HepG2 (cell line): Measurements from ENCODE around the gene OPA3. TPM values are rescaled to one million over a fixed set of nuclear protein-coding genes. Genes with fewer than 3 reads are reported as not detected.

Source experiments
- CREM ChIP-seq, 2 experiments: sonication (generic) in 1 of 2; formaldehyde crosslinking in 1 of 2; IDR thresholded peaks; 2 replicates each; pipeline versions ENCODE4 v1.4.0 to v1.6.1; 2016 to 2020; ENCODE audit warnings: antibody characterized with exemption in 1 of 2, mild to moderate bottlenecking in 1 of 2, missing genetic modification reagents in 1 of 2
- KMT2B ChIP-seq: IDR thresholded peaks from 2 replicates; pipeline ENCODE4 v1.6.1; 2016; ENCODE audit warnings: missing genetic modification reagents, missing compliant biosample characterization
- MTA1 ChIP-seq: sonication (generic); formaldehyde crosslinking; IDR thresholded peaks from 2 replicates; pipeline ENCODE4 v1.4.0; 2020; ENCODE audit warnings: missing genetic modification reagents, mild to moderate bottlenecking, borderline replicate concordance
- MZF1 ChIP-seq: sonication (generic); formaldehyde crosslinking; IDR thresholded peaks from 2 replicates; pipeline ENCODE4 v1.8.1; 2023; ENCODE audit warnings: mild to moderate bottlenecking, missing genetic modification reagents, borderline replicate concordance
- NR2F6 ChIP-seq, 2 experiments: IDR thresholded peaks; 2 replicates each; pipeline ENCODE4 v1.6.1; 2016; ENCODE audit warnings: antibody characterized with exemption in 1 of 2, mild to moderate bottlenecking in 1 of 2
- PBX2 ChIP-seq: IDR thresholded peaks from 2 replicates; pipeline ENCODE4 v1.6.1; 2016; ENCODE audit warnings: control low read depth
- RARG ChIP-seq: sonication (generic); formaldehyde crosslinking; IDR thresholded peaks from 2 replicates; pipeline ENCODE4 v1.4.0; 2020; ENCODE audit warnings: low read depth, mild to moderate bottlenecking, missing genetic modification reagents
- SP5 ChIP-seq: IDR thresholded peaks from 2 replicates; pipeline ENCODE4 v1.6.1; 2016; ENCODE audit warnings: low read depth, borderline replicate concordance
- SSRP1 ChIP-seq: IDR thresholded peaks from 2 replicates; pipeline ENCODE4 v1.6.1; 2016; ENCODE audit warnings: control low read depth
- TEAD3 ChIP-seq: optimal IDR thresholded peaks from 2 replicates; pipeline ENCODE3; 2016; ENCODE audit warnings: borderline replicate concordance
- THAP9 ChIP-seq: sonication (generic); formaldehyde crosslinking; IDR thresholded peaks from 2 replicates; pipeline ENCODE4; 2020; ENCODE audit warnings: missing genetic modification reagents, mild to moderate bottlenecking, borderline replicate concordance
- THYN1 ChIP-seq: sonication (generic); formaldehyde crosslinking; IDR thresholded peaks from 2 replicates; pipeline ENCODE4 v1.8.1; 2023; ENCODE audit warnings: low read depth, mild to moderate bottlenecking, moderate library complexity, missing genetic modification reagents, borderline replicate concordance
- ZBTB38 ChIP-seq: sonication (generic); formaldehyde crosslinking; IDR thresholded peaks from 2 replicates; pipeline ENCODE4 v1.5.1; 2020; ENCODE audit warnings: mild to moderate bottlenecking, missing genetic modification reagents
- ZFP37 ChIP-seq: sonication (generic); formaldehyde crosslinking; IDR thresholded peaks from 2 replicates; pipeline ENCODE4 v1.4.0; 2020; ENCODE audit warnings: missing genetic modification reagents, borderline replicate concordance
- ZFX ChIP-seq: sonication (generic); formaldehyde crosslinking; IDR thresholded peaks from 2 replicates; pipeline ENCODE4 v1.4.0; 2020; ENCODE audit warnings: mild to moderate bottlenecking, low read depth, missing genetic modification reagents, moderate library complexity
- ZMYM3 ChIP-seq: sonication (generic); formaldehyde crosslinking; IDR thresholded peaks from 2 replicates; pipeline ENCODE4 v1.5.1; 2020; ENCODE audit warnings: mild to moderate bottlenecking, missing genetic modification reagents
- ZNF251 ChIP-seq: sonication (generic); formaldehyde crosslinking; IDR thresholded peaks from 2 replicates; pipeline ENCODE4 v1.9.0; 2021; ENCODE audit warnings: mild to moderate bottlenecking, missing genetic modification reagents
- ZNF784 ChIP-seq: sonication (generic); formaldehyde crosslinking; IDR thresholded peaks from 2 replicates; pipeline ENCODE4 v1.5.1; 2020; ENCODE audit warnings: missing genetic modification reagents, mild to moderate bottlenecking, borderline replicate concordance
- ZNF883 ChIP-seq: sonication (generic); formaldehyde crosslinking; IDR thresholded peaks from 2 replicates; pipeline ENCODE4 v1.5.1; 2020; ENCODE audit warnings: mild to moderate bottlenecking, missing genetic modification reagents; ENCODE audit errors: not compliant biosample characterization
- polyA plus RNA-seq, 8 experiments: library from polyadenylated mRNA; depleted of rRNA in 3 of 8; stranded (reverse) in 7 of 8; unstranded in 1 of 8; fragments of >200 nt; fragmentation: Illumina TruSeq in 4 of 8; extraction: Trizol in 4 of 8; gene quantifications; 2 replicates each; pipeline versions ENCODE4 v1.2.1 to v1.2.3, GENCODE V29; 2011 to 2016; ENCODE audit warnings: low read depth in 4 of 8, missing spikeins in 1 of 8, mixed read lengths in 1 of 8; ENCODE audit not compliant: insufficient read depth in 1 of 8
- total RNA-seq, 5 experiments: library from RNA; depleted of rRNA; stranded (reverse); fragments of >200 nt; fragmentation: Illumina TruSeq; extraction: Trizol; gene quantifications; 2 replicates each; pipeline ENCODE4 v1.2.3, GENCODE V29; 2016; ENCODE audit warnings: low read depth in 1 of 5
- TF ChIP-seq, protein P1 (sequence below): sonication (generic); formaldehyde crosslinking; IDR thresholded peaks from 2 replicates; pipeline ENCODE4 v1.5.1; 2020; ENCODE audit warnings: mild to moderate bottlenecking, missing genetic modification reagents, moderate library complexity

The OPA3 gene
- total and polyA plus RNA-seq, 2 of the 13 experiments (the other 11 are each of a cell fraction or from before 2014, with no cell fraction given), result 8.3 to 17.7 TPM

DNA sequence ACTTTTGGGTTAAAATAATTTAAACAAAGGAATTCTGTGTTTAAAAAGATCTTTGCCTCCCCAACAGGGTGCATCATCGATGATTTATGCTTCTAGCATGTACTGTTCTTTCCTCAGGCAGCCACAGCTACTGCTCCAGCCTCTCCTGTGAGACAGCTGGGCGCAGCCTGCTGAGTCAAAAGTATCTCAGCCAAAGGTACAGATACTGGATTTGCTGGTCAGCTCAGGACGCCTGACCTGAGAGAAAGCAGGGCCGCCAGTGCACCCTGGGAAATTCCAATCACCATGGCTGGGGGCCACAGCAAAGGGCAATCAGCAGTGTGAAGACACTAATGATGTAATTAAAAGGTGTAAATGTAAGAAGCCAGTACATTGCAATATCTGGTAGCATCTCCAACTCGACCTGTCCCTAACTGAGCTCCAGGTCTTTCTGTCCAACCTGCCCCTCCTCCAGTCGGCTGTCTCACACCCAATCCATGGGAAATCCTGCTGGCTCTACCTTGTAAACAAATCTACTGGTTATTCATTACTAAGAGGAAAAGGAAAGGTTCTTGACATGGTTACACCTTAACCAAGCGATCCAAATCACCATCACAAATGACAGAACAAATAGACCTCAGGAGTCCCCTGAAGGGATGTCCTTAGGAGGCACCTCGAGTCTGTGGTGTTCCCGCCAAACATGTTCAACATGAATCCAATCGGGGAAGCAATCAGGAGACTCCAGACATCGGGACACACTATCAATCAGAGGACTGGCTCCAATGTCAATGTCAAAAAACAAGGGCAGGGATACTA lies 7.3 kb downstream of the OPA3 start (continued):
- TF ChIP-seq, protein P1, sequence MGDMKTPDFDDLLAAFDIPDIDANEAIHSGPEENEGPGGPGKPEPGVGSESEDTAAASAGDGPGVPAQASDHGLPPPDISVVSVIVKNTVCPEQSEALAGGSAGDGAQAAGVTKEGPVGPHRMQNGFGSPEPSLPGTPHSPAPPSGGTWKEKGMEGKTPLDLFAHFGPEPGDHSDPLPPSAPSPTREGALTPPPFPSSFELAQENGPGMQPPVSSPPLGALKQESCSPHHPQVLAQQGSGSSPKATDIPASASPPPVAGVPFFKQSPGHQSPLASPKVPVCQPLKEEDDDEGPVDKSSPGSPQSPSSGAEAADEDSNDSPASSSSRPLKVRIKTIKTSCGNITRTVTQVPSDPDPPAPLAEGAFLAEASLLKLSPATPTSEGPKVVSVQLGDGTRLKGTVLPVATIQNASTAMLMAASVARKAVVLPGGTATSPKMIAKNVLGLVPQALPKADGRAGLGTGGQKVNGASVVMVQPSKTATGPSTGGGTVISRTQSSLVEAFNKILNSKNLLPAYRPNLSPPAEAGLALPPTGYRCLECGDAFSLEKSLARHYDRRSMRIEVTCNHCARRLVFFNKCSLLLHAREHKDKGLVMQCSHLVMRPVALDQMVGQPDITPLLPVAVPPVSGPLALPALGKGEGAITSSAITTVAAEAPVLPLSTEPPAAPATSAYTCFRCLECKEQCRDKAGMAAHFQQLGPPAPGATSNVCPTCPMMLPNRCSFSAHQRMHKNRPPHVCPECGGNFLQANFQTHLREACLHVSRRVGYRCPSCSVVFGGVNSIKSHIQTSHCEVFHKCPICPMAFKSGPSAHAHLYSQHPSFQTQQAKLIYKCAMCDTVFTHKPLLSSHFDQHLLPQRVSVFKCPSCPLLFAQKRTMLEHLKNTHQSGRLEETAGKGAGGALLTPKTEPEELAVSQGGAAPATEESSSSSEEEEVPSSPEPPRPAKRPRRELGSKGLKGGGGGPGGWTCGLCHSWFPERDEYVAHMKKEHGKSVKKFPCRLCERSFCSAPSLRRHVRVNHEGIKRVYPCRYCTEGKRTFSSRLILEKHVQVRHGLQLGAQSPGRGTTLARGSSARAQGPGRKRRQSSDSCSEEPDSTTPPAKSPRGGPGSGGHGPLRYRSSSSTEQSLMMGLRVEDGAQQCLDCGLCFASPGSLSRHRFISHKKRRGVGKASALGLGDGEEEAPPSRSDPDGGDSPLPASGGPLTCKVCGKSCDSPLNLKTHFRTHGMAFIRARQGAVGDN, result peak; percentile 55
- no peak for TF ChIP-seq ZFP37 (CRISPR knock-in tag)
- 0 out of 2 replicates have a peak, but pooled peaks have one; percentile 59 for TF ChIP-seq ZNF784 (CRISPR knock-in tag)
- TF ChIP-seq RARG (CRISPR knock-in tag), result no peak
- TF ChIP-seq CREM (IDR thresholded peaks at IDR 0.05), result no peak; the same call in 1 of the 2 replicates
- TF ChIP-seq CREM (CRISPR knock-in tag; IDR thresholded peaks at IDR 0.05), result no peak
- no peak for TF ChIP-seq MZF1 (CRISPR knock-in tag)
- TF ChIP-seq MTA1 (CRISPR knock-in tag), result no peak
- no peak for TF ChIP-seq SSRP1 (CRISPR knock-in tag)
- TF ChIP-seq SP5, result peak; percentile 54; the same call in 1 of the 2 replicates
- TF ChIP-seq TEAD3, result peak; percentile 67
- TF ChIP-seq THAP9 (CRISPR knock-in tag), result no peak
- peak; percentile 20; the same call in 1 of the 2 replicates for TF ChIP-seq ZFX (CRISPR knock-in tag)
- TF ChIP-seq ZNF883 (CRISPR knock-in tag), result no peak
- no peak for TF ChIP-seq ZNF251
- TF ChIP-seq ZMYM3 (CRISPR knock-in tag), result 0 out of 2 replicates have a peak, but pooled peaks have one; percentile 23
- no peak for TF ChIP-seq KMT2B
- no peak; the same call in 1 of the 2 replicates for TF ChIP-seq NR2F6 (IDR thresholded peaks at IDR 0.05)
- no peak; the same call in 1 of the 2 replicates for TF ChIP-seq NR2F6 (CRISPR knock-in tag; IDR thresholded peaks at IDR 0.05)
- no peak for TF ChIP-seq PBX2
- no peak for TF ChIP-seq THYN1 (CRISPR knock-in tag)
- TF ChIP-seq ZBTB38 (CRISPR knock-in tag), result no peak
